GM10266 (cell line): Measurements from ENCODE around the gene ARHGEF33.
A peak's percentile ranks its signal among the peaks of the same experiment; 100 is the strongest.

Experiments
- DNase-seq: peaks from one replicate; pipeline ENCODE4 v3.0.0; 2012; ENCODE audit errors: extremely low spot score
- TF ChIP-seq, protein P1 (sequence below): IDR thresholded peaks from 2 replicates; pipeline ENCODE4 v1.5.1; 2012; ENCODE audit warnings: mild to moderate bottlenecking, low read depth; ENCODE audit not compliant: control insufficient read depth, insufficient read depth; ENCODE audit errors: missing control alignments

The ARHGEF33 gene

DNA sequence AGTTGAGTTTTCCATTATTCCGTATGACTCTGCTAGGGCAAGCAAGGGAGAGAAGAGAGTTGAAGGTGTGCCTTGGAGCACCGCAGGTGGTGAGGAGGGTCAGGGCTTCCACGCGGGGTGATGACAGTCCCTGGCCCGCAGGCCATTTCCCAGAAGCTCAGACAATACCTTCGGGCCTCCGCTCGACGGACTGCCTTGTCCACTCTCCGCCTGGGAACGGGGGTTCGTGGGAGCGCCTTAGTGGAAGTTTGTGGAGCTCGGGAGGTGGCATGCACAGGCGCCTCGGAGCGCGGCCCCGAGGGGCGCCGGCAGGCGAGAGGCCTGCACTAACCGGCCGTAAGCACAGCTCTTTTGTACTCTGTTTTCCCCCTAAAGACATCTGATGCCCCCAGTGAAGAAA is 69.8 kb downstream of the ARHGEF33 start:
- TF ChIP-seq, protein P1, sequence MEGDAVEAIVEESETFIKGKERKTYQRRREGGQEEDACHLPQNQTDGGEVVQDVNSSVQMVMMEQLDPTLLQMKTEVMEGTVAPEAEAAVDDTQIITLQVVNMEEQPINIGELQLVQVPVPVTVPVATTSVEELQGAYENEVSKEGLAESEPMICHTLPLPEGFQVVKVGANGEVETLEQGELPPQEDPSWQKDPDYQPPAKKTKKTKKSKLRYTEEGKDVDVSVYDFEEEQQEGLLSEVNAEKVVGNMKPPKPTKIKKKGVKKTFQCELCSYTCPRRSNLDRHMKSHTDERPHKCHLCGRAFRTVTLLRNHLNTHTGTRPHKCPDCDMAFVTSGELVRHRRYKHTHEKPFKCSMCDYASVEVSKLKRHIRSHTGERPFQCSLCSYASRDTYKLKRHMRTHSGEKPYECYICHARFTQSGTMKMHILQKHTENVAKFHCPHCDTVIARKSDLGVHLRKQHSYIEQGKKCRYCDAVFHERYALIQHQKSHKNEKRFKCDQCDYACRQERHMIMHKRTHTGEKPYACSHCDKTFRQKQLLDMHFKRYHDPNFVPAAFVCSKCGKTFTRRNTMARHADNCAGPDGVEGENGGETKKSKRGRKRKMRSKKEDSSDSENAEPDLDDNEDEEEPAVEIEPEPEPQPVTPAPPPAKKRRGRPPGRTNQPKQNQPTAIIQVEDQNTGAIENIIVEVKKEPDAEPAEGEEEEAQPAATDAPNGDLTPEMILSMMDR: no peak
- no peak for DNase-seq

DNA sequence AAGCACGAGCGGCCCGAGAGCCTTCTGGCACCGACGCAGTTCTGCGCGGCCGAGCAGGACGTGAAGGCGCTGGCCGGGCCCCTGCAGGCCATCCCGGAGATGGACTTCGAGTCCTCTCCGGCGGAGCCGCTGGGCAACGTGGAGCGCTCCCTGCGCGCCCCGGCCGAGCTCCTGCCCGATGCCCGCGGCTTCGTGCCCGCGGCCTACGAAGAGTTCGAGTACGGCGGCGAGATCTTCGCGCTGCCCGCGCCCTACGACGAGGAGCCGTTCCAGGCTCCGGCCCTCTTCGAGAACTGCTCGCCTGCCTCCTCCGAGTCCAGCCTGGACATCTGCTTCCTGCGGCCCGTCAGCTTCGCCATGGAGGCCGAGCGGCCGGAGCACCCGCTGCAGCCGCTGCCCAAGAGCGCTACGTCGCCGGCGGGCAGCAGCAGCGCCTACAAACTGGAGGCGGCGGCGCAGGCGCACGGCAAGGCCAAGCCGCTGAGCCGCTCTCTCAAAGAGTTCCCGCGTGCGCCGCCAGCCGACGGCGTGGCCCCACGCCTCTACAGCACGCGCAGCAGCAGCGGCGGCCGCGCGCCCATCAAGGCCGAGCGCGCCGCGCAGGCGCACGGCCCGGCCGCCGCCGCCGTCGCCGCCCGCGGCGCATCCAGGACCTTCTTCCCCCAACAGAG is 70.4 kb downstream of the ARHGEF33 start:
- peak; percentile 86 for DNase-seq
- TF ChIP-seq, protein P1: no peak

DNA sequence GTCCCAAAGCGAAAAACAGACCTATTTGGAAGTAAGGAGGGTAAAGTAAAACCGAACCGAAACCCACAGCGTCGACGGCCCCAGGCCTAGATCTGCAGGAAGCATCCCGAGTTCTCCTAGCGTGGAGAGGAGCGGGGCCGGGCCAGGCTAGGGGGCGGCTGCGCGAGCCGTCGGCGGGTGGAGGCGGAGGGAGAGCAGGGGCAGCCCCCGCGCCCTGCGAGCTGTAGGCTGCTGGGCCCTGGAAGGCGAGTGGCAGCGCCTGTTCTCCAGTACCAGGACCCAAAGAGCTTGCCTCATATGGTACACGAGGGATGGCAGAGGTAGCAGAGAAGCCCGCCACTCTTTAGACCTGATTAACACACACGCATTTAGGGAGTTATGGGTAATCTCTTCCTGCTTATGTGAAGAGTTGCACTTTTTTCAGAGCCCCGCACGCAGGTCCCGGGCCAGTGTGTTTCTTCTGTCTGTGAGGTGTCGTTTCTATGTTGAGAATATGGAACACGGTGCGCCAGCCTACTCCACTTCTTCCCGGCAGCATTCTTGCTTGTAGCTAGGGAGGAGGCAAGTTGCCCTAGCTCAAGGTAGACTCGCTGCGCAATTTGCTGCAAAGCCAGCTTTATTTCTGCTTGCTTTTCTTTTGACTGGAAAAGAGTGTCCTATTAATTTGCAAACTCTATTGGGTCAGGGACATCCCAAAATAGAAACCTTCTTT is 71.1 kb downstream of the ARHGEF33 start:
- TF ChIP-seq, protein P1: no peak
- no peak for DNase-seq

DNA sequence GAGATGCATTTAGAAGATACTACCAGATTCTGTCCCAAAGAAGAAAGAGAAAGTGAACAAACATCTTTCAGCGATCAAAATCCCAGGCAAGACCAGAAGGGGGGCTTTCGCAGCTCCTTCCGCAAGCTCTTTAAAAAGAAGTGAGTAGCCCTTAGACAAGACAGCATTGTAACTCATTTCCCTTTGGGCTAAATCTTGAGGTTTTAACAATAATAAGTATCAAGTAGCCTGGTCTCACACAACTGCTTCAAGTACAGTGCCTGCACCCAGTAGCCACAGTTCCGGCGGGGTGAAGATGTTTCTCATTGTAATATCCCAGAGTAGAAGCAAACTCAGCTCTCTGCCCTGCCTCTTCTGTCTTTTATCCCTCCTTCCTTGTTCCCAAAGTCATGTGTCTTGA is 76.3 kb downstream of the ARHGEF33 start:
- TF ChIP-seq, protein P1: no peak
- no peak for DNase-seq

DNA sequence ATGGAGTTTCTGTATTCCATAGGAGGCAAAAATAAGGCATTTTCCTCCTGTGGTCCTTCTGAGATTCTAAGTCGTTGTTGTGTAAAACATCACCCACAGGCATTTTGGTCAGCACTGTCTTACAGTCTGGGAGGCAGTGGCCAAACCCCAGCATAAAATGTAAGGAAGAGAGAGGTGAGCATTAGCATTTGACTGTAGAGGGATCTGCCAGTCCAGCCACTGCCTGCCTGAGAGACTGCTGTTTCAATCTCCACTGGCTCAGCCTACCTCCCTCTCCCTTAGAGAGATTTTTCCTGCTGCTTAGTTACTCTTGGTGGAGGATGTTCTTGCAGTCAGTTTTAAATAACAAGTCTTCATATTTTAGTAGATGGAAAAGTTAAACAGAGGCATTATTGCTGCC is 77.0 kb downstream of the ARHGEF33 start:
- no peak for DNase-seq
- TF ChIP-seq, protein P1: no peak

DNA sequence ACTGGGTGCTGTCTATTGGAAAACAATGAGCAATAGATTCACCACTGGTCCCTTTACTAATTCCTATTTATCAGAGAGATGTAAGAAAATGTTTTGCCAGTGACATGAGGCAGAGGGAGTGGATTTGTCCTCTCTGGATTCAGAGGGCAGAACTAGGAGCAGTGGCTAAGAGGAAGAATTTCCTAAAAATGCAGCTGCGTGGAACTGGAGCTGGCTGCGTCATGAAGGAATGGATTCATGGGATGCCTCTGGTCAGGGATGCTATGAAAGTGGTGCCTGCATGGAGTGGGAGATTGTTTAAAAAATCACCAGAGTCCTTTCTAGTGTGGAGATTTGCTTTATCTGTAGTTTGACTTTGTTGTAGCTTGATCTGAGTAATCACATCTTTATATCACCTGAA is 78.3 kb downstream of the ARHGEF33 start:
- DNase-seq: no peak
- TF ChIP-seq, protein P1: no peak

DNA sequence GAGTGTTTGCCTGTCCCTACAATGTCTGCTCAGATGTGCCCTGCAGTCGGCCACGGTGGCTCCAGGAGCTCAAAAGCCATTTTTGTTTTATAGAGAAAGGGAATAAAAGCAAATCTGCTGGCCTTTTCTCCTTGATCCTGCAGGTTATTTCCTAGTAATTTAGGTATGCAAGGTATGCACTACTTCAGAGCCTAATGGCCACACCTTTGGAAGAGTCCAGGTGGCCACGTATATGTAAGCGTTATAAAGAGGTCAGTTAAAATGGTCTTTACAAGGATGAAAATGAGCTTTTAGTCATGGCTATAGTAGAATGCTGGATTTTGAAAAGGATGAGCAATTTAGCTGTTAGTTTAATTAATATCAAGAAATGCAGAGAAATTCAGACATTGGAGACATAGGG is 81.7 kb downstream of the ARHGEF33 start:
- TF ChIP-seq, protein P1: no peak
- no peak for DNase-seq
